ENCODE results near the gene SLIT1.

Gene SLIT1

GRCh38 chr10:97078261-97078937 lies 107.4 kb downstream of the SLIT1 start:
- DNase-seq, result no peak

GRCh38 chr10:97076781-97077180 lies 109.0 kb downstream of the SLIT1 start:
- no peak for DNase-seq

GRCh38 chr10:97075961-97076525 lies 109.7 kb downstream of the SLIT1 start:
- DNase-seq, result no peak

GRCh38 chr10:97075421-97075820 lies 110.3 kb downstream of the SLIT1 start:
- no peak for DNase-seq

GRCh38 chr10:97074256-97075145 lies 111.3 kb downstream of the SLIT1 start:
- DNase-seq, result no peak

GRCh38 chr10:97072851-97073665 lies 112.7 kb downstream of the SLIT1 start:
- DNase-seq, result peak; percentile 63

GRCh38 chr10:97071496-97071895 lies 114.3 kb downstream of the SLIT1 start:
- DNase-seq, result peak; percentile 15

GRCh38 chr10:97069576-97070362 lies 116.0 kb downstream of the SLIT1 start:
- no peak for DNase-seq

- no peak for DNase-seq
These were observed 116.7 kb downstream of the SLIT1 start for GRCh38 chr10:97069026-97069425.

GRCh38 chr10:97067716-97068391 lies 117.9 kb downstream of the SLIT1 start:
- no peak for DNase-seq

GRCh38 chr10:97066877-97067555 lies 118.7 kb downstream of the SLIT1 start:
- DNase-seq, result no peak

GRCh38 chr10:97065686-97066660 lies 119.8 kb downstream of the SLIT1 start:
- no peak for DNase-seq

GRCh38 chr10:97065128-97065527 lies 120.6 kb downstream of the SLIT1 start:
- DNase-seq, result no peak

- no peak for DNase-seq
These were observed 121.5 kb downstream of the SLIT1 start for GRCh38 chr10:97063983-97064837.

- DNase-seq, result no peak
These were observed 122.3 kb downstream of the SLIT1 start for GRCh38 chr10:97063271-97063982.

GRCh38 chr10:97062456-97062855 lies 123.3 kb downstream of the SLIT1 start:
- no peak for DNase-seq

- DNase-seq, result no peak
These were observed 123.7 kb downstream of the SLIT1 start for GRCh38 chr10:97062046-97062445.

GRCh38 chr10:97061423-97061822 lies 124.3 kb downstream of the SLIT1 start:
- DNase-seq, result no peak

All from NCI-H2171 treated with DMSO at 0.1 percent for 48 hours (cell line).